HG03571 (cell line): ENCODE data around the gene MRPL49.
"Not testable (repeated sequence)": the region's sequence is repeated elsewhere in the genome, so short reads cannot be mapped to it uniquely, and the experiment has no call there.

Source experiments
- ATAC-seq: cut with Tn5 transposase; IDR thresholded peaks from one replicate; pipeline ENCODE4 v1.9.1; 2021; ENCODE audit not compliant: unreplicated experiment

The MRPL49 gene

GRCh38 chr11:65132238-65132987 is 10.3 kb downstream of the MRPL49 start:
- ATAC-seq = peak; percentile 35

GRCh38 chr11:65132988-65133700 is 11.0 kb downstream of the MRPL49 start:
- no peak for ATAC-seq

GRCh38 chr11:65133724-65134123 is 11.6 kb downstream of the MRPL49 start:
- ATAC-seq = no peak

GRCh38 chr11:65134240-65134951 is 12.3 kb downstream of the MRPL49 start, which contains the start of gene SYVN1:
TSS of gene SYVN1 (minus strand) at chr11:65134519. CDS start at chr11:65133601, 918 bp downstream.
- ATAC-seq = peak; percentile 43

- ATAC-seq = peak; percentile 52
These were observed 13.0 kb downstream of the MRPL49 start for GRCh38 chr11:65134952-65135632.

GRCh38 chr11:65135633-65136145 is 13.6 kb downstream of the MRPL49 start:
- ATAC-seq = no peak

- ATAC-seq = no peak
These were observed 14.5 kb downstream of the MRPL49 start for GRCh38 chr11:65136515-65137096.

GRCh38 chr11:65141896-65142494 is 19.9 kb downstream of the MRPL49 start:
- ATAC-seq = no peak

- no peak for ATAC-seq
These were observed 25.4 kb downstream of the MRPL49 start for GRCh38 chr11:65147352-65148075.

- ATAC-seq = no peak
These were observed 26.5 kb downstream of the MRPL49 start for GRCh38 chr11:65148657-65149056.

GRCh38 chr11:65150131-65150508 is 28.0 kb downstream of the MRPL49 start:
- not testable (repeated sequence) for ATAC-seq

- no peak for ATAC-seq
These were observed 28.6 kb downstream of the MRPL49 start for GRCh38 chr11:65150509-65151299.

GRCh38 chr11:65151331-65151899 is 29.3 kb downstream of the MRPL49 start:
- no peak for ATAC-seq

GRCh38 chr11:65152122-65152521 is 30.0 kb downstream of the MRPL49 start:
- ATAC-seq = no peak

- no peak for ATAC-seq
These were observed 34.1 kb downstream of the MRPL49 start for GRCh38 chr11:65156256-65156655.

GRCh38 chr11:65156926-65157325 is 34.8 kb downstream of the MRPL49 start:
- no peak for ATAC-seq

GRCh38 chr11:65157336-65157735 is 35.2 kb downstream of the MRPL49 start:
- ATAC-seq = no peak

GRCh38 chr11:65159012-65159411 is 36.9 kb downstream of the MRPL49 start:
- peak; percentile 76 for ATAC-seq
